Endometrial microvascular endothelial cells (primary cell): ENCODE measurements around the gene GPR107. TPM values are rescaled to one million over a fixed set of nuclear protein-coding genes. Genes with fewer than 3 reads are reported as not detected.

Source experiments
- in situ Hi-C: cut with HindIII; loops from 2 replicates; pipeline ENCODE4 v1.10.0; 2017; ENCODE audit warnings: low sequenced_read_pairs, low pct_unique_long_range_greater_than_20kb; ENCODE audit errors: inconsistent ontology term
- total RNA-seq: library from RNA; depleted of rRNA; stranded (reverse); fragments of >200 nt; gene quantifications from one replicate; pipeline ENCODE4 v1.2.3, GENCODE V29; 2015; ENCODE audit errors: inconsistent ontology term

The GPR107 gene
- total RNA-seq, 1 donor from 2014 or later, result 21.6 TPM

GRCh38 chr9:130095872-130096271, 42.2 kb downstream of the GPR107 start:
- in situ Hi-C loops, result no loop called here

DNA sequence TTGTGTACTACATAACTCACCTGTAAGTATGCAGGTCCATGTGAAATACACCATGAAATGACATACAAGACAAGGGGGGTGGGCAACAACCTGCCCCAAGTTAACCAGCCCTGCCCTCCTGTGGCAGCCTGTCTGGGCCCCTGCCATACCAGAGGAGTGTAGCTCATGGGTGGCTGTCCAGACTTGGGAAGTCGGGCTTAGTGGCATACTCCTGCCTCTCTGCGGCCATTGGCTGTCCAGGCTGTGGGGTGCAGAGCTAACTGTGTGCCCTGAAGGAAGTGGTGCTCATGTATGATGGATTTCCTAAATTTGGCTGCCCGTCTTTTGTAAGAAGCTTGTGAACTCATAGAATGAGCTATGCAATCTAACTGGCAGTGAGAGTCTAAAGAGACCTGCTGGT, 47.0 kb downstream of the GPR107 start:
- in situ Hi-C loops, result loop anchor here (25.0 kb wide), 1 partner anchor 162 kb away; the partner anchor contains the start of gene HMCN2

DNA sequence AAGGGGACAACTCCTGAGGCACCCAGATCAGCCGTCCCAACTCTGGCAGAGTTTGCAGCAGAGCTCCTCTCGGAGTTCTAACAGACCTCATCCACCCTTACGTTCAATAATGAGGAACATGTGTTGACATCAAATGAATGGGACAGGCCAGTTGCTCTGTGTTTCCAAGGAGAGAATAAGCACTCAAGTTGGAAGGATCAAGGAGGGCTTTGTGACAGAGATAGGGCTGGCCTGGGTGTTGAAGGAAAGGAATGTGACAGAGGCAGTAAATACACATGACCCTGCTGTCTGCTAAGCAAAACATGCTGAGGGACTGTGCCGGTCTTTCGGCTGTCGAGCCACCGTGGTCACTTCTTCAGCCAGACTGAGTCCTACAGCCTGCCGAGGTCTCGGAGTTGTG, 48.2 kb downstream of the GPR107 start:
- in situ Hi-C loops, result loop anchor here (25.0 kb wide), 1 partner anchor 160 kb away; the partner anchor contains the start of gene HMCN2

DNA sequence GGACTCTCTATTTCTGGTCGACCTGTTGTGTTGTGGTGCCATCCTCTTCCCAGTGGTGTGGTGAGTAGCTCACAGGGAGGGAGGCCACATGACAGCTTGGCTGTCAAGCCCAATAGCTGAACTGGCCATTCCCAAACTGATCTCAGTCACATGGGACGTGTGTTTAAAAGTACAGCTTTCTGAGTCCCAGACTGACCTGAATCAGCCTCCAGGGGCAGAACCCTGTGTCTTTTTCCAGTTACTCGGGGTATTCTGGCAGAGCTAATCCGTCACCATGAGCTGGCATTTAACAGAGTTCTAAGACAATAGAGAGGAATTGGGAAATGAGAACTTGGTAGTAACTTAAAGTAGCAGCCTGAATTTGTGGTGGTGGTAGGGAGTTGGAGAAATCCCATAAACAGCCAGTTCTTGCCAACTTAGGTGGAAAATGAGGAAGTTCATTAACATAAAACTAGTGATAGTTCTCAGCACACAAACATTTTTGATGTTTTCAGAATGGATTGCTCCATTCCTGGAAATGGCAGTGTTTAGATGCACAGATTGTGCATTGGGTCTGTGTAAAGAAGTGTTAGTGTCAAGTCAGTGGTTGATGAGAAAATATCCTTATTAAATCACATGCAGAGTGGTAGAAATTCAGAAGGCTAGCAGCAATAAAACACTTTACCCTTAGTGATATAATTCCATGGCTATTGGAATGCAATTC, 50.9 kb downstream of the GPR107 start:
- in situ Hi-C loops, result loop anchor here (25.0 kb wide), 1 partner anchor 158 kb away; the partner anchor contains the start of gene HMCN2

DNA sequence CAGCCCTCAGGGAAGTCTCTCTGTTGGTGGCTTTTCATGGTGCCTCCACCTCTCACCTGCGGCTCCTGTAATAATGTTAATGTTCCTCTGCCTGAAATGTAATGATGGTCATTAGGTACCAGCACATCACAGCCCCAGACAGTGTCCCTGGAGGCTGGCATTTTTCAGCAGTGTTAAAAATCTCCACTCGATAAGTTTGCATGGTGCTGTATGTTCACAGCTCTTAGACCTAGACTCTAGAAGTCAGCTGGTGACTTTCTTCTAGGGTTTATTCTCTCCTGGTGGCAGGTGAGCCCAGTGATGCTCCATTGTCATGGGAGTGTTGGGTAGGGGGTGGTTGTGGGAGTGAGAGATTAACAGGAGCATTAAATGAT, 53.1 kb downstream of the GPR107 start:
- in situ Hi-C loops, result loop anchor here (25.0 kb wide), 1 partner anchor 155 kb away; the partner anchor contains the start of gene HMCN2

GRCh38 chr9:130107234-130107861, 53.6 kb downstream of the GPR107 start:
- in situ Hi-C loops, result loop anchor here (25.0 kb wide), 1 partner anchor 155 kb away; the partner anchor contains the start of gene HMCN2

DNA sequence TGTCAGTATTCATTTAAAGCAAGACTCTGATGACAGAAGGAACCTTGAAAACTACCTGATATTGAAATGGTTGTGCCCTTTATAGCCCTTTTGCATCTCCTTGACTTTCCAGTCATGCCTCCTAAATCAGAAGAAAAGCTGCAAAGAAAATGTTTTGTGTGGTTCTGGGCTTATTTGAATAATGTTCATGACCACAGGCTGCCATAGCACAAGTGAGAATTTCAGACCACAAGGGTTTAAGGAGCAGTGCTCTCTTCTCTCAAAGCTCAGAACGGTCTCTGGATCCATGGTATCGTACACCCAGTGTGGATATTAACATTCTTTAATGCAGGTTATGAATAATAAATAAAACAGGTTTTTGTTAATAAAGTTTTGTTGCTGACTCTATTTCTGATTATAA, 54.2 kb downstream of the GPR107 start:
- in situ Hi-C loops, result loop anchor here (25.0 kb wide), 1 partner anchor 154 kb away; the partner anchor contains the start of gene HMCN2

DNA sequence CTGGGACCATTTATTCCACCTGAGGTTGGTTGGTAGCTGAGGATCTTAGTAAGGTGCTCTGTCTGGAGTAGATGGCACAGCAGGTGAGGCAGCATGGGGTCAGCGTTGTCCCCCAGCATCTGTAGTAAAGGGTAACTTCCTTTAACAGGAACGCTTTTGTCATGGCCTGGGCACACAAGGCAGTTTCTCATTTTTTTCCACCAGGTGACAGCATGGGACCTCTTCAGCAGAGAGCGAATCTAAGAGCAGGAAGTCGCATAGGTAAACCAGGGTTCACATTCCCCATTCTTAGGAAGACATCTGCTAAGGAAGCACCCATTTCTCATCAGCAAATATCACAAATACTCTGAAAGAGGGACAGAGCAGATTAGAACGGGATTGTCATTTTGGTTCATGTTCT, 56.5 kb downstream of the GPR107 start:
- in situ Hi-C loops, result loop anchor here (25.0 kb wide), 1 partner anchor 152 kb away; the partner anchor contains the start of gene HMCN2

DNA sequence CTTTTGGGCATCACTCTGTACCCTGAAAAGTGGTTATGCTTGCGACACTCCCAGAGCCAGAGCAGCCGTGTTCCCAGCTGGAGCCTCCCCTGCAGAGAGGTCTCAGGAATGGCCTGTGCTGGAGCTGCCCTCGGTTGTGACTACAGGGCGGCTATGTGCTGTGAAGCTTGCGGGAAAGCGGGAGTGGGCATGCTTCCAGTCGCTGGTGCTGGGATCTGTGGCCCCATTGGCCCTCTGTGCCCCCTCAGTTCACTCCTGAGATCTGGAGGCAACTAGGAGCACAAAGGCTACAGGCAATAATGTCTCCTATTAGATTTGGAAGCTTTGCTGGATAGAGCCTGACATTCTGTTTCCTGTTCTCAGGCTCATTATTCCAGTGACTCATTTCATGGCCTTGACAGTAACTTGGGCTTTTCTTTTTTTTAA, 56.9 kb downstream of the GPR107 start:
- in situ Hi-C loops, result loop anchor here (25.0 kb wide), 1 partner anchor 152 kb away; the partner anchor contains the start of gene HMCN2

- in situ Hi-C loops, result loop anchor here (25.0 kb wide), 1 partner anchor 150 kb away; the partner anchor contains the start of gene HMCN2
These were observed 58.3 kb downstream of the GPR107 start for GRCh38 chr9:130111786-130112537.

- in situ Hi-C loops, result loop anchor here (25.0 kb wide), 1 partner anchor 150 kb away; the partner anchor contains the start of gene HMCN2
These were observed 58.9 kb downstream of the GPR107 start for GRCh38 chr9:130112538-130113151.

- in situ Hi-C loops, result loop anchor here (25.0 kb wide), 1 partner anchor 148 kb away; the partner anchor contains the start of gene HMCN2
These were observed 61.0 kb downstream of the GPR107 start for GRCh38 chr9:130114741-130115140.

GRCh38 chr9:130116346-130116745, 62.6 kb downstream of the GPR107 start:
- in situ Hi-C loops, result loop anchor here (25.0 kb wide), 1 partner anchor 146 kb away; the partner anchor contains the start of gene HMCN2

GRCh38 chr9:130117376-130117775, 63.7 kb downstream of the GPR107 start:
- in situ Hi-C loops, result loop anchor here (25.0 kb wide), 1 partner anchor 145 kb away; the partner anchor contains the start of gene HMCN2

GRCh38 chr9:130117816-130118632, 64.3 kb downstream of the GPR107 start:
- in situ Hi-C loops, result loop anchor here (25.0 kb wide), 1 partner anchor 144 kb away; the partner anchor contains the start of gene HMCN2

DNA sequence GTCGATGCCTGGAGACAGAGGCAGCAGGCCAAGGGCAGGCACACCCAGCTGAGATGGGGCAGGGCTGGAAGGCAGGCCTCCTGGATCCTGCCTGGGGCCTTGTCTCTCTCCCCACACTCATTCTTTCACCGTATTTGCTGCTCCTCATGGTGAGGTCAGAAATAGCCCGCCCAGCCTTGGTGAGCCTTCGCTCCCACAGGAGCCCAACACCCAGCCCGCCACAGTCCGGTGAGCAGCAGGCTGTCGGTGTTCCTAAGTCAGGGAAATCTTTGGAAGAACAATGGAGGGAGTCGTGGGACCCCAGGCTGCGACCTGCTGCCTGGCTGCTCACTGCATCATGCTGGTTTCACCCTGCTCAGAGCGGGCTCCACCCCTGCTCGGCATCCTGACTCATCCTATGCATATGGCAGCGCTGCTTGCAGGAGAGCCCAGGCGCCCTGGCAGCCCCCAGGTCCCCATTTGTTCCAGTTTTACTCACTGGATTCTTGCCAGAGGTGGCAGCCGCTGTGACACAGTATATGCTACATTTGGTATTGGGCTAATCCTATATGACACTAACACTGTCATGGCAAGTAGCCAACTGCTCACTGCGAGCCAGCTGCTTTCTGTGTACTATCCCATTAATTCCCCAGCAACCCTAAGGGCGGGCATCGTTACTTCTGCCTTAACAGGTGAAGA, 65.3 kb downstream of the GPR107 start:
- in situ Hi-C loops, result loop anchor here (25.0 kb wide), 1 partner anchor 143 kb away; the partner anchor contains the start of gene HMCN2
